Panc1 (cell line): ENCODE results near the gene SGSM1. TPM values are rescaled to one million over a fixed set of nuclear protein-coding genes. Genes with fewer than 3 reads are reported as not detected.
A peak's percentile ranks its signal among the peaks of the same experiment; 100 is the strongest.

Experiments
- ATAC-seq: fragments of 200-7000 bp; cut with Tn5 transposase; 2 replicates; pipeline ENCODE4 v1.9.1; 2020; ENCODE audit warnings: mild to moderate bottlenecking, moderate library complexity
- BruUV-seq: library from RNA; stranded (reverse); fragments of 400-500 nt; replicated peaks from 2 replicates; lab custom pipeline; 2021; lab: Mats Ljungman, UMichigan
- CTCF ChIA-PET: fragments of 300-600 bp; sonication (Branson Sonifier 250); formaldehyde crosslinking; loops from one replicate; lab custom pipeline; 2022; ENCODE audit warnings: antibody characterized with exemption; lab: Charles Lee
- POLR2A ChIA-PET: fragments of 300-600 bp; sonication (Branson Sonifier 250); formaldehyde crosslinking; loops from one replicate; lab custom pipeline; 2022; ENCODE audit warnings: antibody characterized with exemption; lab: Charles Lee
- DNase-seq: peaks from one replicate; pipeline ENCODE4 v3.0.0-alpha.2; 2010; ENCODE audit warnings: low read depth, low spot score
- H3K27ac ChIP-seq: 2 replicates; pipeline ENCODE4 v1.5.1; 2011; ENCODE audit warnings: mild to moderate bottlenecking, low read length, inconsistent platforms
- H3K27me3 ChIP-seq: fragments of 200-500 bp; sonication (Bioruptor generic); 2 replicates; pipeline ENCODE4 v1.6.0; 2014; ENCODE audit warnings: low read length, inconsistent platforms; ENCODE audit not compliant: control insufficient read depth, insufficient read depth
- H3K36me3 ChIP-seq: fragments of 200-500 bp; sonication (Bioruptor generic); 2 replicates; pipeline ENCODE4 v1.5.1; 2014; ENCODE audit warnings: inconsistent platforms, mild to moderate bottlenecking, low read length, moderate library complexity; ENCODE audit not compliant: control insufficient read depth, insufficient read depth
- H3K4me1 ChIP-seq: 2 replicates; pipeline ENCODE4 v1.5.1; 2011; ENCODE audit warnings: inconsistent platforms, mild to moderate bottlenecking, low read length, moderate library complexity; ENCODE audit not compliant: control insufficient read depth, insufficient read depth
- H3K4me3 ChIP-seq, 2 experiments: 2 replicates each; pipeline ENCODE4 v1.5.1; 2011 to 2012; ENCODE audit warnings: low read depth in 2 of 2, low read length in 2 of 2, mild to moderate bottlenecking in 2 of 2, inconsistent platforms in 1 of 2, moderate library complexity in 1 of 2
- H3K9me3 ChIP-seq: fragments of 200-500 bp; sonication (Bioruptor generic); 2 replicates; pipeline ENCODE4 v1.5.1; 2014; ENCODE audit warnings: low read depth, mild to moderate bottlenecking, inconsistent platforms, low read length, moderate library complexity; ENCODE audit not compliant: control insufficient read depth, insufficient read depth
- POLR2AphosphoS5 ChIP-seq: IDR thresholded peaks from 2 replicates; pipeline ENCODE4 v1.6.1; 2012; ENCODE audit warnings: mild to moderate bottlenecking, low read depth, low read length, moderate library complexity
- SIN3A ChIP-seq: IDR thresholded peaks from 2 replicates; pipeline ENCODE4 v1.6.1; 2012; ENCODE audit warnings: low read depth, mild to moderate bottlenecking, low read length, moderate library complexity, borderline replicate concordance; ENCODE audit not compliant: insufficient read depth
- TCF7L2 ChIP-seq: IDR thresholded peaks from 2 replicates; pipeline ENCODE4 v1.6.1; 2011; ENCODE audit warnings: mild to moderate bottlenecking, low read depth, low read length, inconsistent platforms
- in situ Hi-C: cut with HindIII; loops from 2 replicates; pipeline ENCODE4 v1.10.0; 2016; ENCODE audit warnings: low sequenced_read_pairs, low pct_unique_long_range_greater_than_20kb
- intact Hi-C: fragments of 100-400 bp; cut with micrococcal nuclease; formaldehyde crosslinking; loops from one replicate; pipeline ENCODE4 v1.10.0; 2022; ENCODE audit not compliant: unreplicated experiment
- total RNA-seq: library from RNA; stranded (reverse); gene quantifications from one replicate; pipeline ENCODE4 v1.2.1, GENCODE V29; 2021; ENCODE audit not compliant: unreplicated experiment
- TF ChIP-seq, protein P1 (sequence below), 2 experiments: IDR thresholded peaks; 2 replicates each; pipeline ENCODE4 v1.6.1; 2011 to 2012; ENCODE audit warnings: low read depth in 2 of 2, control low read depth in 1 of 2, low read length in 1 of 2, mild to moderate bottlenecking in 1 of 2, moderate library complexity in 1 of 2; ENCODE audit not compliant: insufficient read depth in 1 of 2
- TF ChIP-seq, protein P2 (sequence below): fragments of 450-650 bp; IDR thresholded peaks from 2 replicates; pipeline ENCODE4 v1.5.1; 2017; ENCODE audit warnings: mild to moderate bottlenecking

SGSM1 gene
- total RNA-seq, 1 experiment from 2014 or later: 1.6 TPM

DNA sequence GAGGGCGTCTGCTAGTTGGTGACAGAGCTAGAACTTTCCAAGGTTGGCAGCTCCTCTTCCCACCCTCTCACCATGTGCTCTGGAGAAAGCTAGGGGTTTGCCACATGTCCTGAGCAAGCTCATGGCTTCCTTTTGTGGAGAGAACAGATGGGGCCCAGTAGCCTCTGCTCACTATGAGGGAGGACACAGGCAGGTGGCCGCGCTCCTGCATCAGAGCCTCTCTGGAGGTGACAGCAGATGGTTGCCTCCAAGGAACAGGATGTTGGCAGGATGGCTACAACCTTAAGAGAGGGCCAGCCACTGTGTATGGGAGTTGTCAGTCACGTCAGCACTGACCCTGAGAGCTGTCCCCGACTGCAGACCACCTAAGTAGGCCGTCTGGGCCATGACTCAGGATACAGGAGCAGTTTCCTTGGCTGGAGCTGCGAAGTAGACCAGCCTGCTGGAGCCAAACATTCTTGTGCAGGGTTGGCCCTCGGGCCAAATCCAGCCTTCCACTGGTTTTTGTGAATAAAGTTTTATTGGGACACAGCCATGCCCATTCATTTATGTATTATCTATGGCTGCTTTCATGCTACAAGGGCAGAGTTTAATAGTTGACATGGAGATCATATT lies 28.0 kb downstream of the SGSM1 start:
- TF ChIP-seq TCF7L2 (no peak), POLR2AphosphoS5 (no peak), SIN3A (no peak)
- TF ChIP-seq, protein P1, sequence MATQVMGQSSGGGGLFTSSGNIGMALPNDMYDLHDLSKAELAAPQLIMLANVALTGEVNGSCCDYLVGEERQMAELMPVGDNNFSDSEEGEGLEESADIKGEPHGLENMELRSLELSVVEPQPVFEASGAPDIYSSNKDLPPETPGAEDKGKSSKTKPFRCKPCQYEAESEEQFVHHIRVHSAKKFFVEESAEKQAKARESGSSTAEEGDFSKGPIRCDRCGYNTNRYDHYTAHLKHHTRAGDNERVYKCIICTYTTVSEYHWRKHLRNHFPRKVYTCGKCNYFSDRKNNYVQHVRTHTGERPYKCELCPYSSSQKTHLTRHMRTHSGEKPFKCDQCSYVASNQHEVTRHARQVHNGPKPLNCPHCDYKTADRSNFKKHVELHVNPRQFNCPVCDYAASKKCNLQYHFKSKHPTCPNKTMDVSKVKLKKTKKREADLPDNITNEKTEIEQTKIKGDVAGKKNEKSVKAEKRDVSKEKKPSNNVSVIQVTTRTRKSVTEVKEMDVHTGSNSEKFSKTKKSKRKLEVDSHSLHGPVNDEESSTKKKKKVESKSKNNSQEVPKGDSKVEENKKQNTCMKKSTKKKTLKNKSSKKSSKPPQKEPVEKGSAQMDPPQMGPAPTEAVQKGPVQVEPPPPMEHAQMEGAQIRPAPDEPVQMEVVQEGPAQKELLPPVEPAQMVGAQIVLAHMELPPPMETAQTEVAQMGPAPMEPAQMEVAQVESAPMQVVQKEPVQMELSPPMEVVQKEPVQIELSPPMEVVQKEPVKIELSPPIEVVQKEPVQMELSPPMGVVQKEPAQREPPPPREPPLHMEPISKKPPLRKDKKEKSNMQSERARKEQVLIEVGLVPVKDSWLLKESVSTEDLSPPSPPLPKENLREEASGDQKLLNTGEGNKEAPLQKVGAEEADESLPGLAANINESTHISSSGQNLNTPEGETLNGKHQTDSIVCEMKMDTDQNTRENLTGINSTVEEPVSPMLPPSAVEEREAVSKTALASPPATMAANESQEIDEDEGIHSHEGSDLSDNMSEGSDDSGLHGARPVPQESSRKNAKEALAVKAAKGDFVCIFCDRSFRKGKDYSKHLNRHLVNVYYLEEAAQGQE (IDR thresholded peaks at IDR 0.05; ENCODE audit: insufficient read depth in 1 of 2, low read depth in 2 of 2, low read length in 1 of 2): no peak
- TF ChIP-seq, protein P2, sequence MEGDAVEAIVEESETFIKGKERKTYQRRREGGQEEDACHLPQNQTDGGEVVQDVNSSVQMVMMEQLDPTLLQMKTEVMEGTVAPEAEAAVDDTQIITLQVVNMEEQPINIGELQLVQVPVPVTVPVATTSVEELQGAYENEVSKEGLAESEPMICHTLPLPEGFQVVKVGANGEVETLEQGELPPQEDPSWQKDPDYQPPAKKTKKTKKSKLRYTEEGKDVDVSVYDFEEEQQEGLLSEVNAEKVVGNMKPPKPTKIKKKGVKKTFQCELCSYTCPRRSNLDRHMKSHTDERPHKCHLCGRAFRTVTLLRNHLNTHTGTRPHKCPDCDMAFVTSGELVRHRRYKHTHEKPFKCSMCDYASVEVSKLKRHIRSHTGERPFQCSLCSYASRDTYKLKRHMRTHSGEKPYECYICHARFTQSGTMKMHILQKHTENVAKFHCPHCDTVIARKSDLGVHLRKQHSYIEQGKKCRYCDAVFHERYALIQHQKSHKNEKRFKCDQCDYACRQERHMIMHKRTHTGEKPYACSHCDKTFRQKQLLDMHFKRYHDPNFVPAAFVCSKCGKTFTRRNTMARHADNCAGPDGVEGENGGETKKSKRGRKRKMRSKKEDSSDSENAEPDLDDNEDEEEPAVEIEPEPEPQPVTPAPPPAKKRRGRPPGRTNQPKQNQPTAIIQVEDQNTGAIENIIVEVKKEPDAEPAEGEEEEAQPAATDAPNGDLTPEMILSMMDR: no peak
- no peak overlapping the region for H3K27ac ChIP-seq
- DNase-seq (no peak), ATAC-seq (no peak)
- H3K36me3 ChIP-seq: no peaks in the 10 kb centered on the region
- ChIA-PET CTCF (interaction anchor here (0.6 kb wide), 1 partner anchor 27 kb away, joined by 3 read pairs; no protein-coding TSS in a partner anchor), POLR2A (no interaction called here)
- H3K4me1 ChIP-seq: no peaks in the 10 kb centered on the region
- no peak overlapping the region for H3K4me3 ChIP-seq
- BruUV-seq: no TSS peak
- H3K9me3 ChIP-seq: no peaks in the 10 kb centered on the region
- intact Hi-C loops: loop anchor here (2.0 kb wide), 1 partner anchor 65 kb away; no protein-coding TSS in a partner anchor
- no peaks in the 10 kb centered on the region for H3K27me3 ChIP-seq
- in situ Hi-C loops: no loop called here

DNA sequence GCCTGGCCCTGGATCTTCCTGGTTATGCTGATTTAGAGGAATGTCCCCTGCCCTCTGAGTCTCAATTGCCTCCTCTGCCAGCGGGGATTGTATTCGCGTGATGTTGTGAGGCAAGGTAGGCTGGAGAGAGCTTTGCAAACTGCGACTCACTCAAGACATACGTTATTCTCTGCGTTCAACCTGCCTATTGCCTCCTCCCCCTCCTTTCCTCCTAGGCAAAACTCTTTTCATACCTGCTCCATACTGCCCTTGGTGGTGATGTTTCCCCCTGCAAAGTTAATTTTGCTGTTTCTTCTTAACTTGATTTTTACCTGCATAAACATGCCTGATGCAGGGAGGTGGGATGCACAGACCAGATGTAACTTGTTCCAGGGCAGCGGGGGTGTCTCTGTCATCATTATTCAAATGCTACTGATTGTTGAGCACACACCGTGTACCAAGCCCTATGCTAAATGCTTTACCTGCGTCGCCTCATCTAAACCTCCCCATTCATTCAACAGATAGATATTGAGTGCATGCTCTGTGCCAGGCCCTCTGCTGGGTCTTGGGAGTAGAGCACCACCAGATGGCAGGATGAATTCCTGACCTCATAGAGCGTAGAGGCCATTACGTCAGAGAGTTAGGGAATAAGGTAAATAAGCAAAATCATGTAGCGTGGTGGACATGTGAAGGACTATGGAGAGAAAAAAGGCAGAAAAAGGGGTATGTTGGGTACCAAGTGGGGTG lies 29.0 kb downstream of the SGSM1 start:
- H3K27ac ChIP-seq: no peak overlapping the region
- no peaks in the 10 kb centered on the region for H3K4me1 ChIP-seq
- no peaks in the 10 kb centered on the region for H3K27me3 ChIP-seq
- H3K36me3 ChIP-seq: no peaks in the 10 kb centered on the region
- H3K9me3 ChIP-seq: no peaks in the 10 kb centered on the region
- ChIA-PET CTCF (no interaction called here), POLR2A (no interaction called here)
- BruUV-seq: no TSS peak
- intact Hi-C loops: loop anchor here (2.0 kb wide), 1 partner anchor 66 kb away; no protein-coding TSS in a partner anchor
- H3K4me3 ChIP-seq: no peak overlapping the region
- ATAC-seq: peak; percentile 81
- TF ChIP-seq, protein P2: peak; percentile 61
- TF ChIP-seq POLR2AphosphoS5: no peak
- no peak for DNase-seq
- in situ Hi-C loops: no loop called here
